HEK293 (cell line): ENCODE data around the gene ERG.

Experiments
- HOXA7 ChIP-seq: sonication (generic); formaldehyde crosslinking; IDR thresholded peaks from 2 replicates; pipeline ENCODE4 v1.8.1; 2022; ENCODE audit warnings: missing genetic modification reagents, borderline replicate concordance
- ZNF175 ChIP-seq: fragments of 450-650 bp; formaldehyde crosslinking; IDR thresholded peaks from 2 replicates; pipeline ENCODE4 v1.5.1; 2016; ENCODE audit warnings: missing biosample characterization, missing genetic modification characterization
- ZNF76 ChIP-seq: fragments of 450-650 bp; formaldehyde crosslinking; IDR thresholded peaks from 2 replicates; pipeline ENCODE4; 2016; ENCODE audit warnings: low read depth, missing biosample characterization, missing genetic modification characterization, borderline replicate concordance
- TF ChIP-seq, protein P1 (sequence below): fragments of 450-650 bp; formaldehyde crosslinking; IDR thresholded peaks from 2 replicates; pipeline ENCODE4 v1.5.1; 2016; ENCODE audit warnings: missing biosample characterization, missing genetic modification characterization
- TF ChIP-seq, protein P2 (sequence below): fragments of 450-650 bp; formaldehyde crosslinking; IDR thresholded peaks from 2 replicates; pipeline ENCODE4 v1.5.1; 2016; ENCODE audit warnings: missing biosample characterization, missing genetic modification characterization

DNA sequence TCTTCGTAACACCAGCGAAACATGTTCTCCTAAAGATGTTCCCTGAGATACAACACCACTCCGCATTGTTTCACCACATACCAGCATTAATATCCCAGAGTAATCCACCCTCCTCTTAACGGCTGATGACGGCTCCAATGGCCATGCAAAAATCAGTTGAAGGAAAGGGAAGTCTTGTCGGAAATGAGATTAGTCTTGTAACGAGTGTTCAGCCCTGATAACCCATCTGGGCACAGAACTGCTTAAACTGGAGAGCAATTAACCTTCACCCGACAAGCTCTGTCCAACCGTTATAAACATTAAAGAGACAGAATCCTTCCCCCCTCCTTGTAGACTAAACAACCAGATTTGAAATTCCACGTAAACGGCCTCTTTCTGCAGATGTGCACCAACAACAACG, 21.9 kb downstream of the ERG start:
- TF ChIP-seq HOXA7 (CRISPR knock-in tag) = no peak
- no peak for TF ChIP-seq ZNF76 (tag by site-specific recombination)
- no peak for TF ChIP-seq ZNF175
- TF ChIP-seq, protein P1, sequence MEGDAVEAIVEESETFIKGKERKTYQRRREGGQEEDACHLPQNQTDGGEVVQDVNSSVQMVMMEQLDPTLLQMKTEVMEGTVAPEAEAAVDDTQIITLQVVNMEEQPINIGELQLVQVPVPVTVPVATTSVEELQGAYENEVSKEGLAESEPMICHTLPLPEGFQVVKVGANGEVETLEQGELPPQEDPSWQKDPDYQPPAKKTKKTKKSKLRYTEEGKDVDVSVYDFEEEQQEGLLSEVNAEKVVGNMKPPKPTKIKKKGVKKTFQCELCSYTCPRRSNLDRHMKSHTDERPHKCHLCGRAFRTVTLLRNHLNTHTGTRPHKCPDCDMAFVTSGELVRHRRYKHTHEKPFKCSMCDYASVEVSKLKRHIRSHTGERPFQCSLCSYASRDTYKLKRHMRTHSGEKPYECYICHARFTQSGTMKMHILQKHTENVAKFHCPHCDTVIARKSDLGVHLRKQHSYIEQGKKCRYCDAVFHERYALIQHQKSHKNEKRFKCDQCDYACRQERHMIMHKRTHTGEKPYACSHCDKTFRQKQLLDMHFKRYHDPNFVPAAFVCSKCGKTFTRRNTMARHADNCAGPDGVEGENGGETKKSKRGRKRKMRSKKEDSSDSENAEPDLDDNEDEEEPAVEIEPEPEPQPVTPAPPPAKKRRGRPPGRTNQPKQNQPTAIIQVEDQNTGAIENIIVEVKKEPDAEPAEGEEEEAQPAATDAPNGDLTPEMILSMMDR (tag by site-specific recombination) = no peak
- TF ChIP-seq, protein P2, sequence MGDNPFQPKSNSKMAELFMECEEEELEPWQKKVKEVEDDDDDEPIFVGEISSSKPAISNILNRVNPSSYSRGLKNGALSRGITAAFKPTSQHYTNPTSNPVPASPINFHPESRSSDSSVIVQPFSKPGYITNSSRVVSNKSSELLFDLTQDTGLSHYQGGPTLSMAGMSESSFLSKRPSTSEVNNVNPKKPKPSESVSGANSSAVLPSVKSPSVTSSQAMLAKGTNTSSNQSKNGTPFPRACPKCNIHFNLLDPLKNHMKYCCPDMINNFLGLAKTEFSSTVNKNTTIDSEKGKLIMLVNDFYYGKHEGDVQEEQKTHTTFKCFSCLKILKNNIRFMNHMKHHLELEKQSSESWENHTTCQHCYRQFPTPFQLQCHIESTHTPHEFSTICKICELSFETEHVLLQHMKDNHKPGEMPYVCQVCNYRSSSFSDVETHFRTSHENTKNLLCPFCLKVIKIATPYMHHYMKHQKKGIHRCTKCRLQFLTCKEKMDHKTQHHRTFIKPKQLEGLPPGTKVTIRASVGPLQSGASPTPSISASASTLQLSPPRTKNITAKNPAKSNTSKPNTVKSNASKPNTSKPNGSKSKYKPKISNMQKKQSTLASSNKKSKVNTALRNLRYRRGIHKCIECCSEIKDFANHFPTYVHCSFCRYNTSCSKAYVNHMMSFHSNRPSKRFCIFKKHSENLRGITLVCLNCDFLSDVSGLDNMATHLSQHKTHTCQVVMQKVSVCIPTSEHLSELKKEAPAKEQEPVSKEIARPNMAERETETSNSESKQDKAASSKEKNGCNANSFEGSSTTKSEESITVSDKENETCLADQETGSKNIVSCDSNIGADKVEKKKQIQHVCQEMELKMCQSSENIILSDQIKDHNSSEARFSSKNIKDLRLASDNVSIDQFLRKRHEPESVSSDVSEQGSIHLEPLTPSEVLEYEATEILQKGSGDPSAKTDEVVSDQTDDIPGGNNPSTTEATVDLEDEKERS (tag by site-specific recombination) = no peak
